ENCODE data around the gene TYSND1. TPM values are rescaled to one million over a fixed set of nuclear protein-coding genes. Genes with fewer than 3 reads are reported as not detected.

Gene TYSND1
- total RNA-seq, 1 experiment from 2014 or later = 23.6 TPM

- Histone ChIP-seq H3K9me2 (replicated peaks; ENCODE audit: insufficient read depth, low read length) (no peaks in the 10 kb centered on the region), H2AFZ (ENCODE audit: low read length) (no peak overlapping the region), H4K20me1 (ENCODE audit: insufficient read depth, low read depth, low read length) (no peaks in the 10 kb centered on the region), H3K9me3 (ENCODE audit: low read length) (no peaks in the 10 kb centered on the region), H3K79me2 (ENCODE audit: low read length) (peaks cover 35% of the 10 kb centered on the region), H3K4me3 (ENCODE audit: low read length) (peak overlapping the region; percentile 89), H3K36me3 (ENCODE audit: insufficient read depth, low read length) (no peaks in the 10 kb centered on the region; the same call in 1 of the 2 replicates), H3K27me3 (ENCODE audit: low read length) (no peaks in the 10 kb centered on the region), H3K4me1 (ENCODE audit: low read length) (peaks cover 23% of the 10 kb centered on the region), H3K9ac (ENCODE audit: low read length) (peak overlapping the region; percentile 100), H3K27ac (ENCODE audit: low read length) (peak overlapping the region; percentile 89), H3K4me2 (ENCODE audit: low read depth, low read length, poor library complexity, severe bottlenecking) (peak overlapping the region; percentile 100)
- no peak for DNase-seq
Measured at GRCh38 chr10:70144372-70145110, 2.0 kb downstream of the TYSND1 start.

- peaks cover 35% of the 10 kb centered on the region for H3K79me2 ChIP-seq (ENCODE audit: low read length)
- peaks cover 23% of the 10 kb centered on the region for H3K4me1 ChIP-seq (ENCODE audit: low read length)
- H3K36me3 ChIP-seq (ENCODE audit: insufficient read depth, low read length) = no peaks in the 10 kb centered on the region
- no peak overlapping the region for H2AFZ ChIP-seq (ENCODE audit: low read length)
- no peaks in the 10 kb centered on the region for H3K9me2 ChIP-seq (replicated peaks; ENCODE audit: insufficient read depth, low read length)
- no peak overlapping the region for H3K9ac ChIP-seq (ENCODE audit: low read length)
- no peak overlapping the region for H3K4me2 ChIP-seq (ENCODE audit: low read depth, low read length, poor library complexity, severe bottlenecking)
- H3K27ac ChIP-seq (ENCODE audit: low read length) = no peak overlapping the region
- no peaks in the 10 kb centered on the region for H3K27me3 ChIP-seq (ENCODE audit: low read length)
- no peak for DNase-seq
- no peak overlapping the region for H3K4me3 ChIP-seq (ENCODE audit: low read length)
- H3K9me3 ChIP-seq (ENCODE audit: low read length) = no peaks in the 10 kb centered on the region
- H4K20me1 ChIP-seq (ENCODE audit: insufficient read depth, low read depth, low read length) = no peaks in the 10 kb centered on the region
Measured at GRCh38 chr10:70142555-70142954, 3.9 kb downstream of the TYSND1 start.

DNA sequence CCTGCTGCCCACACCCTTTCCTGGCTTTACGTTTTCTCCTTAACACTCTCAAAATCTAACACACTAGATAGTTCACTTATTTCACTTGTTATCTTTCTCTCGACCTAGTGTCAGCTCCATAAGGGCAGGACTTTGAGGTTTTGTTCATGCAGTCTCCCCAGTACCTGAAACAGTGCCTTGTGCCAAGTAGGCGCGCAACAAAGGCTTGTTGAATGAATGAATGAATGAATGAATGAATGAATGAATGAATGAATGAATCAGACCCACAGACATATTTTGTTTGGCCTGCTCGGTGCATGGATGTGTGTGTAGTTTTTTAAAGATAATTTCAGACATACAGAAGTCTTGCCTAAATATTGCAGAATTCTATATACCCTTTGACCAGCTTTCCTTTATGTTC lies 6.2 kb downstream of the TYSND1 start:
- H3K79me2 ChIP-seq (ENCODE audit: low read length) = peaks cover 25% of the 10 kb centered on the region
- H3K4me1 ChIP-seq (ENCODE audit: low read length) = peaks cover 12% of the 10 kb centered on the region
- H3K9ac ChIP-seq (ENCODE audit: low read length) = no peak overlapping the region
- H3K9me2 ChIP-seq (replicated peaks; ENCODE audit: insufficient read depth, low read length) = no peaks in the 10 kb centered on the region
- H3K4me3 ChIP-seq (ENCODE audit: low read length) = no peak overlapping the region
- H3K36me3 ChIP-seq (ENCODE audit: insufficient read depth, low read length) = no peaks in the 10 kb centered on the region
- no peaks in the 10 kb centered on the region for H3K27me3 ChIP-seq (ENCODE audit: low read length)
- no peak overlapping the region for H2AFZ ChIP-seq (ENCODE audit: low read length)
- H4K20me1 ChIP-seq (ENCODE audit: insufficient read depth, low read depth, low read length) = no peaks in the 10 kb centered on the region
- no peaks in the 10 kb centered on the region for H3K9me3 ChIP-seq (ENCODE audit: low read length)
- no peak overlapping the region for H3K27ac ChIP-seq (ENCODE audit: low read length)
- DNase-seq = no peak
- H3K4me2 ChIP-seq (ENCODE audit: low read depth, low read length, poor library complexity, severe bottlenecking) = no peak overlapping the region

DNA sequence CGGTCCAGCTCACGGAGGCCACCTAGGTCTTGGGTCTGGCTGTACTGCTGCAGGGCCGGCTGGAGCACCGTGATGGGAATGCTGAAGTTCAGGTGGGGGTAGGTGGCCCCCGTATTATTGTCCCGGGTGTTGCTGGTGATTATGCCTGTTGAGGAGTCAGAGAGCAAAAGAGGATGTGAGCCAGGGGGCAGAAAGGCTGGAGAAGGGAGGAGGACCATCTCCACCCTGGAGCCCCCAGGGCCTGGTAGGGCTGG lies 6.6 kb downstream of the TYSND1 start:
- Histone ChIP-seq H3K4me1 (ENCODE audit: low read length) (peaks cover 8% of the 10 kb centered on the region), H3K27ac (ENCODE audit: low read length) (no peak overlapping the region), H2AFZ (ENCODE audit: low read length) (no peak overlapping the region), H3K36me3 (ENCODE audit: insufficient read depth, low read length) (no peaks in the 10 kb centered on the region), H3K27me3 (ENCODE audit: low read length) (no peaks in the 10 kb centered on the region), H3K79me2 (ENCODE audit: low read length) (peaks cover 21% of the 10 kb centered on the region), H3K9me2 (replicated peaks; ENCODE audit: insufficient read depth, low read length) (no peaks in the 10 kb centered on the region), H4K20me1 (ENCODE audit: insufficient read depth, low read depth, low read length) (no peaks in the 10 kb centered on the region), H3K9me3 (ENCODE audit: low read length) (no peaks in the 10 kb centered on the region), H3K9ac (ENCODE audit: low read length) (no peak overlapping the region), H3K4me2 (ENCODE audit: low read depth, low read length, poor library complexity, severe bottlenecking) (no peak overlapping the region), H3K4me3 (ENCODE audit: low read length) (no peak overlapping the region)
- DNase-seq = no peak

- H3K9me2 ChIP-seq (replicated peaks; ENCODE audit: insufficient read depth, low read length) = no peaks in the 10 kb centered on the region
- no peaks in the 10 kb centered on the region for H3K9me3 ChIP-seq (ENCODE audit: low read length)
- no peaks in the 10 kb centered on the region for H4K20me1 ChIP-seq (ENCODE audit: insufficient read depth, low read depth, low read length)
- H3K36me3 ChIP-seq (ENCODE audit: insufficient read depth, low read length) = no peaks in the 10 kb centered on the region
- H3K9ac ChIP-seq (ENCODE audit: low read length) = no peak overlapping the region
- H2AFZ ChIP-seq (ENCODE audit: low read length) = no peak overlapping the region
- no peaks in the 10 kb centered on the region for H3K27me3 ChIP-seq (ENCODE audit: low read length)
- DNase-seq = no peak
- peaks cover 15% of the 10 kb centered on the region for H3K79me2 ChIP-seq (ENCODE audit: low read length)
- peaks cover 3% of the 10 kb centered on the region for H3K4me1 ChIP-seq (ENCODE audit: low read length)
- no peak overlapping the region for H3K4me2 ChIP-seq (ENCODE audit: low read depth, low read length, poor library complexity, severe bottlenecking)
- H3K27ac ChIP-seq (ENCODE audit: low read length) = no peak overlapping the region
- H3K4me3 ChIP-seq (ENCODE audit: low read length) = no peak overlapping the region
Measured at GRCh38 chr10:70139151-70139996, 7.1 kb downstream of the TYSND1 start.

DNA sequence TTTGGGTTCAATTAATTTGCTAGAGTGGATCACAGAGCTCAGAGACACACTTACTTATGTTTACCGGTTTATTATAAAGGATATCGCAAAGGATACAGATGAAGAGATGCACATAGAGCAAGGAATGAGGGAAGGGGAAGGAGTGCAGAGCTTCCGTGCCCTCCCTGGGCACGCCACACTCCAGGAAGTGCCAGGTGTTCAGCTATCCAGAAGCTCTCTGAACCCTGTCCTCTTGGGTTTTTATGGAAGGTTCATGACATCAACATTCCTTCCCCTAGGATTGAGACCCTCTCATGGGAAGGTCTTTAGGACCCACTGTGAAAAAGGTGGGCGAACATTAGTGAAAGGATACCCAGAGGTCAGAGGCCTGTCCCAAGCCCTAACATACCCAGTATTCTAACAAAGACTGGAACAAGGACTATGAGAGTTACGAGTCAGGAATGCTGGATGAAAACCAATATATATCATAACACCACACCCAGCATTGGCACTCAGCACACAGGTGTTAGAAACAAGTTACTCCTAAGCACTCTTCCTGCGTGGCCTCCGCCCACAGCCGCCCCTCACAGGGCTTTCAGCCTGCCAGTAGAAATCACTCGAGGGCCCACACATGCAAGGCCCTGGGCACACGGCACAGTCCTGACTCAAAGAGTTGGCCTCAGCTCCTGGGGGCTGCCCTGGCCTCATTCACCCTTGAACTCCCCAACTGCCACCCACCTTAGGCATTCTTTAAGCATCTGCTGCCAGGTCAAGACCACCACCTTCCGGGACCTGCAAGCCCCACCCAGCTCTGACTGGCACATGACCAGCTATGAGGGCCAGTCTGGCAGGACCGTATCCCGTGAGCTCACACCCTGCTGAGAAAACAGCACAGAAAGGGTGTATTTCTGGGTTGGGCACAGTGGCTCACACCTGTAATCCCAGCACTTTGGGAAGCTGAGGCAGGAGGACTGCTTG lies 8.3 kb downstream of the TYSND1 start:
- Histone ChIP-seq H3K9me2 (replicated peaks; ENCODE audit: insufficient read depth, low read length) (no peaks in the 10 kb centered on the region), H3K79me2 (ENCODE audit: low read length) (peaks cover 6% of the 10 kb centered on the region), H4K20me1 (ENCODE audit: insufficient read depth, low read depth, low read length) (no peaks in the 10 kb centered on the region), H3K9me3 (ENCODE audit: low read length) (no peaks in the 10 kb centered on the region), H3K4me3 (ENCODE audit: low read length) (no peak overlapping the region), H2AFZ (ENCODE audit: low read length) (no peak overlapping the region), H3K27me3 (ENCODE audit: low read length) (no peaks in the 10 kb centered on the region), H3K9ac (ENCODE audit: low read length) (no peak overlapping the region), H3K36me3 (ENCODE audit: insufficient read depth, low read length) (no peaks in the 10 kb centered on the region), H3K27ac (ENCODE audit: low read length) (no peak overlapping the region), H3K4me2 (ENCODE audit: low read depth, low read length, poor library complexity, severe bottlenecking) (no peak overlapping the region), H3K4me1 (ENCODE audit: low read length) (peaks cover 3% of the 10 kb centered on the region)
- DNase-seq = no peak

GRCh38 chr10:70137135-70137534 lies 9.4 kb downstream of the TYSND1 start:
- no peaks in the 10 kb centered on the region for H3K27me3 ChIP-seq (ENCODE audit: low read length)
- H3K9ac ChIP-seq (ENCODE audit: low read length) = no peak overlapping the region
- H3K9me3 ChIP-seq (ENCODE audit: low read length) = no peaks in the 10 kb centered on the region
- H3K36me3 ChIP-seq (ENCODE audit: insufficient read depth, low read length) = no peaks in the 10 kb centered on the region
- no peak for DNase-seq
- H3K4me3 ChIP-seq (ENCODE audit: low read length) = no peak overlapping the region
- H3K27ac ChIP-seq (ENCODE audit: low read length) = no peak overlapping the region
- H3K9me2 ChIP-seq (replicated peaks; ENCODE audit: insufficient read depth, low read length) = no peaks in the 10 kb centered on the region
- H3K4me1 ChIP-seq (ENCODE audit: low read length) = peaks cover 10% of the 10 kb centered on the region
- no peaks in the 10 kb centered on the region for H4K20me1 ChIP-seq (ENCODE audit: insufficient read depth, low read depth, low read length)
- peaks cover 13% of the 10 kb centered on the region for H3K79me2 ChIP-seq (ENCODE audit: low read length)
- no peak overlapping the region for H2AFZ ChIP-seq (ENCODE audit: low read length)
- no peak overlapping the region for H3K4me2 ChIP-seq (ENCODE audit: low read depth, low read length, poor library complexity, severe bottlenecking)

- Histone ChIP-seq H3K9me2 (replicated peaks; ENCODE audit: insufficient read depth, low read length) (no peaks in the 10 kb centered on the region), H3K27ac (ENCODE audit: low read length) (no peak overlapping the region), H3K36me3 (ENCODE audit: insufficient read depth, low read length) (no peaks in the 10 kb centered on the region), H3K4me1 (ENCODE audit: low read length) (peaks cover 25% of the 10 kb centered on the region), H3K27me3 (ENCODE audit: low read length) (no peaks in the 10 kb centered on the region), H3K4me2 (ENCODE audit: low read depth, low read length, poor library complexity, severe bottlenecking) (no peak overlapping the region), H4K20me1 (ENCODE audit: insufficient read depth, low read depth, low read length) (no peaks in the 10 kb centered on the region), H3K4me3 (ENCODE audit: low read length) (no peak overlapping the region), H3K9me3 (ENCODE audit: low read length) (no peaks in the 10 kb centered on the region), H3K9ac (ENCODE audit: low read length) (no peak overlapping the region), H3K79me2 (ENCODE audit: low read length) (peaks cover 27% of the 10 kb centered on the region), H2AFZ (ENCODE audit: low read length) (no peak overlapping the region)
- DNase-seq = no peak
Measured at GRCh38 chr10:70135684-70136083, 10.8 kb downstream of the TYSND1 start.
